GM12878 (cell line): ENCODE measurements around the gene GPALPP1. TPM values are rescaled to one million over a fixed set of nuclear protein-coding genes. Genes with fewer than 3 reads are reported as not detected.

Experiments used
- ATAC-seq: fragments of 200-7000 bp; cut with Tn5 transposase; 3 replicates; pipeline ENCODE4 v1.9.1; 2020; ENCODE audit warnings: mild to moderate bottlenecking, moderate library complexity
- BruUV-seq: library from RNA; stranded (reverse); fragments of 400-500 nt; replicated peaks from 2 replicates; lab custom pipeline; 2021; lab: Mats Ljungman, UMichigan
- CTCF ChIA-PET: fragments of 300-600 bp; sonication (Branson Sonifier 250); formaldehyde crosslinking; extraction: SDS; loops from one replicate; lab custom pipeline; 2021; ENCODE audit warnings: inconsistent platforms; lab: Yijun Ruan, JAX
- POLR2A ChIA-PET: fragments of 350-600 bp; formaldehyde crosslinking; extraction: SDS; loops from one replicate; lab custom pipeline; 2021; ENCODE audit warnings: inconsistent platforms; lab: Charles Lee
- RAD21 ChIA-PET: fragments of 300-600 bp; sonication (Branson Sonifier 250); formaldehyde crosslinking; loops from one replicate; lab custom pipeline; 2023; ENCODE audit warnings: antibody characterized with exemption; ENCODE audit not compliant: unreplicated experiment; lab: Charles Lee
- SMC1A ChIA-PET: fragments of 300-600 bp; sonication (Branson Sonifier 250); formaldehyde crosslinking; loops from one replicate; lab custom pipeline; 2023; ENCODE audit not compliant: unreplicated experiment, uncharacterized antibody; lab: Charles Lee
- DNase-seq: peaks from one replicate; pipeline ENCODE4 v3.0.0-alpha.2; 2011; ENCODE audit warnings: low read depth, low spot score
- FAIRE-seq: peaks from 3 replicates; lab custom pipeline; 2011; peaks lifted over from hg19 to GRCh38; lab: Jason Lieb, UNC
- H2AFZ ChIP-seq: 2 replicates; pipeline ENCODE4 v1.6.0; 2011; ENCODE audit warnings: low read depth, low read length, control low read depth; ENCODE audit not compliant: control insufficient read depth
- H3K27ac ChIP-seq: 2 replicates; pipeline ENCODE4 v1.5.1; 2011; ENCODE audit warnings: control low read depth; ENCODE audit not compliant: control insufficient read depth, insufficient read depth
- H3K27me3 ChIP-seq, 2 experiments: replicated peaks in 1 of 2; 2 replicates each; pipeline versions ENCODE4 v1.6.0 to v1.6.1; 2011; ENCODE audit warnings: low read length in 1 of 2; ENCODE audit not compliant: control insufficient read depth in 2 of 2, insufficient read depth in 2 of 2
- H3K36me3 ChIP-seq, 2 experiments: 2 replicates each; pipeline ENCODE4 v1.5.1; 2011; ENCODE audit warnings: low read length in 1 of 2; ENCODE audit not compliant: control insufficient read depth in 2 of 2, insufficient read depth in 2 of 2
- H3K4me1 ChIP-seq: 2 replicates; pipeline ENCODE4 v1.6.1; 2011; ENCODE audit warnings: mild to moderate bottlenecking, low read length, moderate library complexity, mixed read lengths; ENCODE audit not compliant: control insufficient read depth, insufficient read depth
- H3K4me2 ChIP-seq: 2 replicates; pipeline ENCODE4 v1.6.0; 2011; ENCODE audit warnings: control low read depth; ENCODE audit not compliant: control insufficient read depth, insufficient read depth
- H3K4me3 ChIP-seq: fragments of 200-600 bp; sonication (generic); 2 replicates; pipeline ENCODE4 v1.5.1; 2016
- H3K79me2 ChIP-seq: 2 replicates; pipeline ENCODE4 v1.6.0; 2011; ENCODE audit warnings: low read length; ENCODE audit not compliant: control insufficient read depth, insufficient read depth
- H3K9ac ChIP-seq: 2 replicates; pipeline ENCODE4 v1.8.0; 2011; ENCODE audit warnings: low read length, control low read depth, mixed read lengths; ENCODE audit not compliant: control insufficient read depth, insufficient read depth
- H3K9me3 ChIP-seq: replicated peaks from 3 replicates; pipeline ENCODE4 v1.5.1; 2011; ENCODE audit warnings: mild to moderate bottlenecking, low read length; ENCODE audit not compliant: control insufficient read depth, insufficient read depth
- H4K20me1 ChIP-seq: 2 replicates; pipeline ENCODE4 v1.6.0; 2011; ENCODE audit not compliant: control insufficient read depth, insufficient read depth
- BACH1 ChIP-seq: fragments of 450-650 bp; IDR thresholded peaks from 2 replicates; pipeline ENCODE4 v1.6.1; 2017; ENCODE audit warnings: mild to moderate bottlenecking, borderline replicate concordance
- BCL11A ChIP-seq: IDR thresholded peaks from 2 replicates; pipeline ENCODE4 v1.6.1; 2011; ENCODE audit warnings: low read depth, low read length
- CHD4 ChIP-seq: fragments of 200-600 bp; sonication (generic); IDR thresholded peaks from 2 replicates; pipeline ENCODE4 v1.6.1; 2016; ENCODE audit warnings: mild to moderate bottlenecking
- DPF2 ChIP-seq: fragments of 450-650 bp; IDR thresholded peaks from 2 replicates; pipeline ENCODE4 v1.6.1; 2017; ENCODE audit warnings: mild to moderate bottlenecking
- EED ChIP-seq: sonication (generic); IDR thresholded peaks from 2 replicates; pipeline ENCODE4 v1.6.1; 2016; ENCODE audit warnings: antibody characterized with exemption, low read depth
- EGR1 ChIP-seq, 2 experiments: IDR thresholded peaks; 1 replicate in 1 of 2; 2 replicates in 1 of 2; pipeline ENCODE4 v1.6.1; 2011 to 2012; ENCODE audit warnings: low read depth in 2 of 2, low read length in 2 of 2, borderline replicate concordance in 1 of 2, mild to moderate bottlenecking in 1 of 2, moderate library complexity in 1 of 2
- ESRRA ChIP-seq: IDR thresholded peaks from 2 replicates; pipeline ENCODE4 v1.6.1; 2012; ENCODE audit warnings: mild to moderate bottlenecking, low read length, improper control_type of control experiment
- FOXM1 ChIP-seq: IDR thresholded peaks from 2 replicates; pipeline ENCODE4 v1.6.1; 2012; ENCODE audit warnings: low read depth, mild to moderate bottlenecking, inconsistent platforms, low read length, moderate library complexity
- GATAD2B ChIP-seq: fragments of 450-650 bp; conservative IDR thresholded peaks from 2 replicates; pipeline ENCODE4 v1.6.1; 2017; ENCODE audit warnings: low read depth, mild to moderate bottlenecking, moderate library complexity
- IKZF1 ChIP-seq: fragments of 450-650 bp; conservative IDR thresholded peaks from 2 replicates; pipeline ENCODE4 v1.6.1; 2017; ENCODE audit warnings: antibody characterized with exemption, mild to moderate bottlenecking
- IKZF2 ChIP-seq, 2 experiments: fragments of 450-650 bp; IDR thresholded peaks; 2 replicates each; pipeline ENCODE4 v1.6.1; 2017; ENCODE audit warnings: mild to moderate bottlenecking in 2 of 2, moderate library complexity in 2 of 2
- IRF4 ChIP-seq: IDR thresholded peaks from 2 replicates; pipeline ENCODE4 v1.6.1; 2011; ENCODE audit warnings: low read depth, low read length
- JUNB ChIP-seq: IDR thresholded peaks from 2 replicates; pipeline ENCODE4 v1.6.1; 2016; ENCODE audit warnings: antibody characterized with exemption, mild to moderate bottlenecking
- MEF2A ChIP-seq: IDR thresholded peaks from 2 replicates; pipeline ENCODE4 v1.6.1; 2011; ENCODE audit warnings: low read depth, mild to moderate bottlenecking, low read length, moderate library complexity; ENCODE audit not compliant: insufficient read depth
- MEF2B ChIP-seq: fragments of 450-650 bp; IDR thresholded peaks from 2 replicates; pipeline ENCODE4 v1.6.1; 2018; ENCODE audit warnings: mild to moderate bottlenecking, moderate library complexity; ENCODE audit not compliant: partially characterized antibody, poor library complexity, severe bottlenecking
- NFIC ChIP-seq: IDR thresholded peaks from 2 replicates; pipeline ENCODE4 v1.6.1; 2012; ENCODE audit warnings: low read depth, mild to moderate bottlenecking, inconsistent platforms, low read length, moderate library complexity
- NFYA ChIP-seq: IDR thresholded peaks from 2 replicates; pipeline ENCODE4 v1.6.1; 2011; ENCODE audit warnings: low read depth, mild to moderate bottlenecking, low read length, improper control_type of control experiment, borderline replicate concordance
- NR2C2 ChIP-seq: IDR thresholded peaks from 2 replicates; pipeline ENCODE4 v1.6.1; 2011; ENCODE audit warnings: borderline replicate concordance, low read depth; ENCODE audit not compliant: control insufficient read depth, insufficient read length
- PAX5 ChIP-seq: IDR thresholded peaks from 2 replicates; pipeline ENCODE4 v1.6.1; 2011; ENCODE audit warnings: low read depth, low read length, borderline replicate concordance
- RUNX3 ChIP-seq: IDR thresholded peaks from 2 replicates; pipeline ENCODE4 v1.6.1; 2012; ENCODE audit warnings: low read length, inconsistent platforms
- YY1 ChIP-seq: IDR thresholded peaks from 2 replicates; pipeline ENCODE4 v1.6.1; 2011; ENCODE audit warnings: low read depth, mild to moderate bottlenecking, low read length
- ZBED1 ChIP-seq: IDR thresholded peaks from 2 replicates; pipeline ENCODE4 v1.6.1; 2016; ENCODE audit warnings: borderline replicate concordance
- ZNF207 ChIP-seq: fragments of 450-650 bp; IDR thresholded peaks from 2 replicates; pipeline ENCODE4 v1.6.1; 2014; ENCODE audit warnings: antibody characterized with exemption, mild to moderate bottlenecking, borderline replicate concordance
- WGBS: methylation state at CpG from one replicate; pipeline ENCODE4 v1.1.6; 2016; ENCODE audit warnings: low lambda C conversion rate; ENCODE audit not compliant: insufficient replicate concordance, insufficient coverage; ENCODE audit errors: missing lambda C conversion rate; 5-methylcytosine and 5-hydroxymethylcytosine counted together
- in situ Hi-C: fragments of 300-500 bp; cut with MboI; formaldehyde crosslinking; loops from 9 replicates; pipeline ENCODE4 v1.14.3; 2018; ENCODE audit warnings: mixed read lengths
- intact Hi-C: fragments of 100-400 bp; cut with micrococcal nuclease; formaldehyde crosslinking; loops from one replicate; pipeline ENCODE4 v1.14.2; 2022; ENCODE audit not compliant: unreplicated experiment
- polyA plus RNA-seq, 11 experiments: library from polyadenylated mRNA; depleted of rRNA in 4 of 11; unstranded in 6 of 11; stranded (reverse) in 5 of 11; fragments of >200 nt; fragmentation: Nextera tagmentation in 4 of 11; fragmentation: Illumina TruSeq in 1 of 11; extraction: Ambion mirVana in 4 of 11; extraction: Trizol in 1 of 11; gene quantifications; 1 replicate in 1 of 11; 2 replicates in 10 of 11; pipeline versions ENCODE4 v1.2.1 to v1.2.3, GENCODE V29; 2011 to 2016; ENCODE audit warnings: inconsistent platforms in 2 of 11, missing spikeins in 2 of 11, low read depth in 1 of 11
- total RNA-seq, 4 experiments: library from RNA; depleted of rRNA in 3 of 4; stranded (reverse); fragments of >200 nt in 3 of 4; fragmentation: Illumina TruSeq in 1 of 4; extraction: Trizol in 1 of 4; gene quantifications; 2 replicates each; pipeline versions ENCODE4 v1.2.1 to v1.2.3, GENCODE V29; 2013 to 2021
- TF ChIP-seq, protein P1 (sequence below), 3 experiments: IDR thresholded peaks in 2 of 3; conservative IDR thresholded peaks in 1 of 3; 2 replicates each; pipeline ENCODE4 v1.5.1; 2011; ENCODE audit warnings: low read depth in 3 of 3, low read length in 3 of 3, mild to moderate bottlenecking in 3 of 3, control low read depth in 2 of 3, moderate library complexity in 2 of 3, inconsistent platforms in 1 of 3, mixed read lengths in 1 of 3; ENCODE audit not compliant: control insufficient read depth in 2 of 3, insufficient read depth in 1 of 3; ENCODE audit errors: extremely low read depth in 1 of 3

The GPALPP1 gene
- total and polyA plus RNA-seq, 10 of the 15 experiments (the other 5 are each of a cell fraction or from before 2014, with no cell fraction given): 14.2 to 32.4 (median 27.9) TPM

GRCh38 chr13:44974056-44974793, 15.1 kb upstream of the GPALPP1 start:
- Histone ChIP-seq H3K4me1 (peaks cover 10% of the 10 kb centered on the region), H3K9ac (peak overlapping the region; percentile 14), H3K9me3 (no peaks in the 10 kb centered on the region), H2AFZ (peak overlapping the region; percentile 8), H3K4me3 (peak overlapping the region; percentile 35; the same call in 1 of the 2 replicates), H3K27me3 (no peaks in the 10 kb centered on the region), H3K4me2 (peak overlapping the region; percentile 36), H4K20me1 (no peaks in the 10 kb centered on the region), H3K79me2 (no peaks in the 10 kb centered on the region; the same call in none of the 2 replicates), H3K27ac (peak overlapping the region; percentile 55), H3K36me3 (peaks cover 0 to 15% of the 10 kb centered on the region in 2 experiments; a peak in 3 of 4 replicates)
- ChIA-PET RAD21 (interaction anchor here (1.0 to 1.3 kb wide), 3 partner anchors 67 to 307 kb away, joined by 3 to 4 read pairs (median 3); no protein-coding TSS in a partner anchor), CTCF (interaction anchor here (0.6 to 7.5 kb wide), 13 partner anchors 9 to 491 kb away, joined by 3 to 81 read pairs (median 5); no protein-coding TSS in a partner anchor), SMC1A (interaction anchor here (0.8 to 3.5 kb wide), 9 partner anchors 11 to 490 kb away, joined by 3 to 11 read pairs (median 4); no protein-coding TSS in a partner anchor), POLR2A (no interaction called here)
- peak; percentile 37 for DNase-seq
- FAIRE-seq: no peak
- in situ Hi-C loops: loop anchor here (10.0 kb wide), 1 partner anchor 489 kb away; no protein-coding TSS in a partner anchor
- ATAC-seq: peak; percentile 91
- intact Hi-C loops: no loop called here
- 33% methylated on average over 9 of the region's 9 CpGs for WGBS
- no TSS peak for BruUV-seq
- TF ChIP-seq BCL11A: 0 out of 2 replicates have a peak, but pooled peaks have one; percentile 6
- TF ChIP-seq PAX5: peak; percentile 90; the same call in 1 of the 2 replicates
- peak; percentile 78 for TF ChIP-seq RUNX3
- TF ChIP-seq, protein P1, sequence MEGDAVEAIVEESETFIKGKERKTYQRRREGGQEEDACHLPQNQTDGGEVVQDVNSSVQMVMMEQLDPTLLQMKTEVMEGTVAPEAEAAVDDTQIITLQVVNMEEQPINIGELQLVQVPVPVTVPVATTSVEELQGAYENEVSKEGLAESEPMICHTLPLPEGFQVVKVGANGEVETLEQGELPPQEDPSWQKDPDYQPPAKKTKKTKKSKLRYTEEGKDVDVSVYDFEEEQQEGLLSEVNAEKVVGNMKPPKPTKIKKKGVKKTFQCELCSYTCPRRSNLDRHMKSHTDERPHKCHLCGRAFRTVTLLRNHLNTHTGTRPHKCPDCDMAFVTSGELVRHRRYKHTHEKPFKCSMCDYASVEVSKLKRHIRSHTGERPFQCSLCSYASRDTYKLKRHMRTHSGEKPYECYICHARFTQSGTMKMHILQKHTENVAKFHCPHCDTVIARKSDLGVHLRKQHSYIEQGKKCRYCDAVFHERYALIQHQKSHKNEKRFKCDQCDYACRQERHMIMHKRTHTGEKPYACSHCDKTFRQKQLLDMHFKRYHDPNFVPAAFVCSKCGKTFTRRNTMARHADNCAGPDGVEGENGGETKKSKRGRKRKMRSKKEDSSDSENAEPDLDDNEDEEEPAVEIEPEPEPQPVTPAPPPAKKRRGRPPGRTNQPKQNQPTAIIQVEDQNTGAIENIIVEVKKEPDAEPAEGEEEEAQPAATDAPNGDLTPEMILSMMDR (IDR thresholded peaks at IDR 0.05 in 2 of 3, conservative IDR thresholded peaks at IDR 0.05 in 1 of 3; ENCODE audit: control insufficient read depth in 2 of 3, extremely low read depth in 1 of 3, insufficient read depth in 1 of 3, low read depth in 3 of 3, low read length in 3 of 3): no peak
- TF ChIP-seq ESRRA: no peak
- TF ChIP-seq NFYA: no peak
- 0 out of 2 replicates have a peak, but pooled peaks have one; percentile 9 for TF ChIP-seq IRF4
- peak; percentile 76 to 77 for TF ChIP-seq IKZF2 (IDR thresholded peaks at IDR 0.05)
- TF ChIP-seq NR2C2: no peak
- TF ChIP-seq GATAD2B: no peak
- TF ChIP-seq EGR1 (IDR thresholded peaks at IDR 0.05; ENCODE audit: borderline replicate concordance in 1 of 2, low read depth in 2 of 2, low read length in 2 of 2): no peak
- no peak for TF ChIP-seq JUNB
- TF ChIP-seq ZNF207: no peak
- peak; percentile 53 for TF ChIP-seq MEF2B
- TF ChIP-seq EED: peak; percentile 81; the same call in 1 of the 2 replicates
- peak; percentile 23; the same call in 1 of the 2 replicates for TF ChIP-seq NFIC
- TF ChIP-seq DPF2: no peak
- no peak for TF ChIP-seq MEF2A
- 0 out of 2 replicates have a peak, but pooled peaks have one; percentile 25 for TF ChIP-seq ZBED1
- no peak for TF ChIP-seq BACH1
- 0 out of 2 replicates have a peak, but pooled peaks have one; percentile 39 for TF ChIP-seq YY1
- TF ChIP-seq FOXM1: 0 out of 2 replicates have a peak, but pooled peaks have one; percentile 24
- TF ChIP-seq IKZF1: peak; percentile 66
- TF ChIP-seq CHD4: no peak
